Activated CD4-positive, alpha-beta T cell treated with anti-CD3 and anti-CD28 coated beads, Interleukin-10, Interleukin-2, amounts not matched to agents 100 ng/mL and 50 ng/mL, durations not matched to agents 16 hours and 8 hours (primary cell): ENCODE measurements around the gene PRKAR2B.
A peak's percentile ranks its signal among the peaks of the same experiment; 100 is the strongest.

Experiments
- DNase-seq: peaks from one replicate; pipeline ENCODE4 v3.0.0-alpha.2; 2020

PRKAR2B gene

DNA sequence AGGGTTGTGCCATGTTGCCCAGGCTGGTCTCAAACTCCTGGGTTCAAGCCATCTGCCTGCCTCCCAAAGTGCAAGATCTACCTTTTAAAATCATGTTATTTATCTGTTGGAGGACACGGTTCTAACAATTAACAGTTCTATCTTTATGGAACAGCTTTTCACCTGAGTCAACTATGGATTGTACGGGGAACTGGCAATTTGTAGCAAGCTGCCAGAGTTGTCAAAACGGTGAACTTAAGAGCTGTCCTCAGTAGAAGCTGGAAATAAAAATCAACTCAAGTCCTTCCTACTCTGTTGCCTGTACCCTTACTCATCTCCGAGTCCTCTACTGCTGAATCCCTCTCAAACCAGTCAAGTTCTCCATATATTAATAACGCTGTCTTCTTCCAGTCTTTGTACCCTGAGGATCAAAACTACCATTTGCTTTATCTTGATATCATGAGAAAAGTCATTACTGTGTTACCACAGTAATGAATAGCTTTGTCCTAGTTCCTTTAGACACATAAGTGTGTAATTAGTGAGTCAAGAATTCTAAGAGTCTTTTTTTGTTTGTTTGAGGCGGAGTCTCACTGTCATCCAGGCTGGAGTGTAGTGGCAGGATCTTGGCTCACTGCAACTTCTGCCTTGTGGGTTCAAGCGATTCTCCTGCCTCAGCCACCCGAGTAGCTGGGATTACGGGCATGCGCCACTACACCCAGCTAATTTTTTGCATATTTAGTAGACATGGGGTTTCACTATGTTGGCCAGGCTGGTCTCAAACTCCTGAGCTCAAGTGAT lies 152.5 kb downstream of the PRKAR2B start:
- no peak for DNase-seq

DNA sequence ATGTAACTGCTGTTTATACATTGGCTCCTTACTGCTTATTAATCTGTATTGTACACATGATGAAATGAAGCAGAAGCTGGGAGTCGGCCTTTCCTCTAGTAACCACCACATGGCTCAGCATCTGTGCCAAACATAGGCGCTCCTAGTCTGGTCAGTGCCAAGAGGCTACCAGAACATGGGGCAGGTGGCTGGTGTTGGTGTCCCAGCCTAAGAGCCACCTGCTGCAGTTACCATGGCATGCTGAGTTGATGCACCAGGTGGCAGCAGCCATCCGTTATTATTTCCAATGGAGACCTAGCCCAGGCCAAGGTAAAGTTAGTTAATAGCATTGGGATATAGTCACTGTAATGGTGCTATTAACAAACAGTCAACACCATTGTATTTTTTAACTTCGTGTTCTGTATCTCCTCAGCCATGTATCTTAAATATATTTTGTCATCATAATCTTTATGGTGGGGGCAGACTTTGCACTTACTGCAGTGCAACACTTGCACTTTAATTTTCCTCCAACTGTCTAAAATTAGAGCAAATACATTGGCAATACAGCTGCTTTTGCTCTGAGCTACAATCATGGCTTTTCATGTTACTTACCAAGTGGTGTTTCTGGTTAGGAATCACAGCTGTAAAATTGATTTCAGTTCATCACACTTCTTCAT lies 157.4 kb downstream of the PRKAR2B start:
- DNase-seq: peak; percentile 22

DNA sequence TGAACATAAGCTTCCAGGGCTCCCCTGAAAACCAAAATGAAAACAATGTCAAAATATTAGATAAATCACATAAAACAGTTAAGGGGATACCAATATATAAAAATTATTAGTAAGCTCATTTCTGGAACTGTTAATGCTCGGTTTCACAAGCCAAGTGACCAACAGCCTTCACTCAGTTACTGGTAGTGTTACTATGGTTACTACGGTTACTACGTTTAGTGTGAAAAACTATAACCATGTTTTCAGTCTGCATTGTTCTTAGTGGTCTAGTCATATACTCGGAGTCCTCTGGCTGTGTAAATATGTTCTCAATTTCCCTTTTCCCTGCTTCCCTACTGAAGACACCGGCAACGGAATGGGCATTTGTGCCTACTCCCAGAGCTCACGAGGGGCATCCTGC lies 159.1 kb downstream of the PRKAR2B start:
- DNase-seq: no peak

DNA sequence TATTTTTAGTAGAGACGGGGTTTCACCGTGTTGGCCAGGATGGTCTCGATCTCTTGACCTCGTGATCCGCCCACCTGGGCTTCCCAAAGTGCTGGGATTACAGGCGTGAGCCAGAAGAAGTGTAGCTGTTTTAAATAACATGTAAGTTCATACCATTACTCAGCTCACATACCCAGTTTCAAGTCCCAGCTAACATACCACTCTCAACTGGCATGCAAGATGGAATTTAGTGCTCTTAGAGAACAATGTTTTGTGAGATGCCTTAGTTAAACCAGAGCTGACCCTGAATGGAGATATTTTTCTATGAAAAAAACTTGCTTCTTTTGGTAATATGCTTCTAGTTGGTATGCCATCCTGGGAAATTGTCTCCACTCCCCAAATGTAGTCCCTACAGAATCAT lies 161.6 kb downstream of the PRKAR2B start:
- no peak for DNase-seq

DNA sequence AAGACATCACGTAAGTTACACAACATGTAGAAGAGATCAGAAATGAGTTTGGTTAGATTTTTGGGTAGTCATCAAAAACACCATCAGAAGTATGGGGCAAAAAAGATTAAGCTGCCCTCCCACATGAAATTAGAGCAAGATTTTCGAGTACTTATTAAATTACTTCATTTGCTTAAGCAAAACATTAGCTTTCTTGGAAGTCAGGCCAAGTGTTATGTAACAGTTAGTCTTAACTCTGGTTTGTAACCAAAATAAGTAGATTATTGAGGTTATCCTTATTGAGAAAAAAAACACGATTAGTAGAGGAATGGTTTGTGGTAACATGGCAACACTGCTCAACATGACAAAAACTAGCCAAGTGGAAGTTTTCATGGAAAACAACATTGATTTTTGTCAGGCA lies 162.2 kb downstream of the PRKAR2B start:
- no peak for DNase-seq

DNA sequence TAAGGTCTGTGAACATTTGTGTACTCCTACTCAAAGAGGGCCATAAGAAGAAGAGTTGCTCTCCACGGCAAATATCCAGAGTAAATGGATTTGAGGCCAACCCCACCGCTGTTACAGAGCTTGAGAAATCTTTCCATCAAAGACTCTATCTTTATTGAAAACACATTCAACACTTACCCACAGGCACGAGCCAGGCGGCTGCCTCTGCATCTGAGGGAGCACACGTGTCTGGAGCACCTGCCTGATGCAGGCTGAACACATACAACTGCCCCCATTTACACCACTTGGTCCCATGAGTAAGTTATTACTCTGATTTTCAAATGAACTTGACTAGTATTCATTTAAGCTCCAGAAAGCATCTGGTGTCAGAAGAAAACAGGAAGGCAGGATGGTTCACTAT lies 163.0 kb downstream of the PRKAR2B start:
- no peak for DNase-seq

DNA sequence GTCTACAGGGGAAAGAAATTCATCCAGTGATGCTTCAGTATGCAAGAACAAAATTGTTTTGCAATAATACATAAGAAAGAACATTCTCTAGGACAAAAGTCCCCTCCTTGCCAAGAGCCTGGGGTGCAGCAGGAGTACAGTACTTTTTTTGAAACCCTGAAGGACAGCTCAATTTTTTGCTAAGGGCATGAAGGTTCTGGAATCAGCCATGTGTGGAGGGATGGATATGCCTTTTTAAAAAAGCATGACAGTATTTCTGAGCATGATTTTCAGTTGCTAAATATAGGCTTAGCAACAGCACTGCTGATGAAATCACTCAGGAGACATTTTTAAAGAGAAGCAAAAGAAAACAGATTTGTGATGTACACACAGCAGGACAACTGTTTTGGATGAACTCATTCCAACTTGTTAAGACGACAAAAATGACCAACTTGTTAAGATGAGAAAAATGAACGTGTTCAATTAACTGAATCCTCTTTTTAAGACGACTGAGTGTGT lies 163.6 kb downstream of the PRKAR2B start:
- no peak for DNase-seq

DNA sequence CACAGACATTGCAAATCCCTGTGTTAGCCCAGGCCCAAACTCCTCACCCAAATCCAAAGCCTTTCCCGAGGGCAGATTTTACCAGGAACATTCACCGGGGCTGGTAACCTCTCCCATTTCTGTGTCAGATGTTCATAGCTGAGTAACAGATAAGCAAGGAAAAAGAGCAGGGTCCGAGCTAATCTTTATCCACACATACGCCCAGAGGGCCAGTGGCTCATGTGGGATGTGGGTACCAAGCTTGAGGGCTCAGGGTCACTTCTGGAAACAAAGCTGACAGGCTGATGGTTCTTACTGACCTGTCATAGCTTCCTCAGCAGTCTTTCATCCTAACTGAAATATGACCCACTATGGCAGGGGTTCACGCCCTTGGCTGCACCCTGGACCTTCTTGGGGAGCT lies 164.1 kb downstream of the PRKAR2B start:
- DNase-seq: no peak

DNA sequence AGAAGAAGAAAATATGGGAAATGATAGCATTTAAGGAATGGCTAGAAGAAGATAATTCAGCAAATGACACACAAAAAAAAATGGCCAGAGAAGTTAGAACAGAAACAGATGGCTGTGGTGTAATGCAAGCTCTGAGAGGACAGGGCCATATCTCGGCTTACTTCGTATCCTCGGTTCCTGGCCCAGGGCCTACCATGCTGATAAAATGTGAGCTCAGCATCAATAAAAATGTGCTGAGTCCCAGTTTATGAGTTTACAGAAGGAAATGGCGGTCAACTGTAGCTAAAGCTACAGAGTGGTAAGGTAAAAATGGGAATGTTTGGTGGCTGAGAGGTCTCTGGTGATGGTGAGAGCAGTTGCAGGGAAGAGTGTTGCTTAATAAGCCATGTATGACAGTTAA lies 165.1 kb downstream of the PRKAR2B start:
- DNase-seq: no peak

DNA sequence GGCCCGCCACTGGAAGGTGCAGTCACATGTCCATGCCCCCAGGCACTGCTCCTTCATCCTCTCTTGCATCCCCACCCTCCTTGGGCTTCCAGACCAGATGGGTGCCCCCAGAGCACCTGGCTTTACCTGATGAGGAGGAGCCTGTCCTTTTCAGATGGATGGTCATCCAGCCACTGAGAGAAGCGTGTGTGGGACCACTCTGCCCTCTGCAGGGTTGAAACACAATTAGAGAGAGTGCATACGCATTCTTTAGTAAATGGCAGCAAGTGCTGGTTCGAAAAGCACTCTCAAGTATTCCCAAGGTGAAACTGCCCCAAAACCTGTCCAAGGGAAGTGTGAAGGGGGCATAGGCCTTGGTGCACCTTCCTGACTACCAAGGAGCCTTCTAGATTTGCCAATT lies 165.9 kb downstream of the PRKAR2B start:
- DNase-seq: no peak
